Activated naive CD8-positive, alpha-beta T cell (primary cell): ENCODE measurements around the gene VSIG10L2.

Experiments
- H3K27ac Mint-ChIP-seq: one replicate; pipeline ENCODE4 v1.8.0; 2021; ENCODE audit warnings: mixed read lengths
- H3K27me3 Mint-ChIP-seq: one replicate; pipeline ENCODE4 v1.8.0; 2021; ENCODE audit warnings: mixed read lengths
- H3K36me3 Mint-ChIP-seq: one replicate; pipeline ENCODE4 v1.8.0; 2021; ENCODE audit warnings: mixed read lengths
- H3K4me1 Mint-ChIP-seq: one replicate; pipeline ENCODE4 v1.8.0; 2021; ENCODE audit warnings: low read depth, mixed read lengths
- H3K4me3 Mint-ChIP-seq: one replicate; pipeline ENCODE4 v1.8.0; 2021; ENCODE audit warnings: mild to moderate bottlenecking, mixed read lengths
- H3K9me3 Mint-ChIP-seq: one replicate; pipeline ENCODE4 v1.8.0; 2021; ENCODE audit warnings: low read depth, mixed read lengths

The VSIG10L2 gene

DNA sequence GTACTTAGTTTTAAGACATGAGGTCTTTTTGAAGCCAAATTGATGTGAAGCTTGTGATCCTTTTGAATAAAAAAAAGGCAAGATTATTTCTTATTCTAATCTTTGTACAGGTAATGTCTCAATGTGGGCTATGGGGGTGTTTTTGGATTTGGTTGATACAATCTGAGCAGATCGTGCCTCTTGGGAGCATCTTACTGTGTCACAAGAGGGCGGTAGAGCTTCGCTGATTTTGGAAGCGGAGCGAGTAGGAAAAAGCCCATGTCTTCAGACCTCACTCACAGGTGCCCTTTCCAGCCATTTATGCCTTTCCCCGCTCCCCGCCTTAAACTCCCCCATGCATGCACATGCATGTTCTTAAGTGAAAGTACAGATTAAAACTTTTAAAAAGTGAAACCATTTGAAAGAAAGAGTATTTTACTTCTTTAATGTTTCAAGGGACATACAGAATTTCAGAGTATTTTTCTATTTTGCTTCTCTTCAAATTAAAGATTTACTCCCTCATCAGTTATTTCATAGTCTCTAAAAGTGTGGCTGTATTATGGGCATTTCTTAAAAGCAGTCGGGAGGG lies 22.7 kb upstream of the VSIG10L2 start:
- Mint-ChIP-seq H3K4me1 (no peaks in the 10 kb centered on the region), H3K27ac (no peak overlapping the region), H3K4me3 (no peak overlapping the region), H3K9me3 (no peaks in the 10 kb centered on the region), H3K27me3 (peaks cover 10% of the 10 kb centered on the region), H3K36me3 (no peaks in the 10 kb centered on the region)

DNA sequence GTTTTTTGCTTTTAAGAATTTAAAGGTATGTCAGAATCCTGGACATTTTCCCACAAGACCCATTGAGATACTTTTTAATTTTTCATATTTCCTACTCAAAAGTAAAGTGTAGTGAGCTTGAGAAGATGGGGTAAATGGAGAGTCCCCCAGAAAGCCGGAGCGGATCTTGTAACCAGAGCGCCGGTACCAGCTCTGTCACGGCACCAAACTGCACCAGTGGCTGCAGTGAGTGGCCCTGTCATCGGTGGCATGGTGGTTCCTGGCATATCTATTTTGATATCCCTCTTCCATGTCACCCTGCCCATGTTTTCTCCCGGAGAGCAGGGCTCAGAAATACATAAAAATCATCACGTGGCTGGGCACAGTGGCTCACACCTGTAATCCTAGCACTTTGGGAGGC lies 22.2 kb upstream of the VSIG10L2 start:
- H3K4me1 Mint-ChIP-seq: no peaks in the 10 kb centered on the region
- no peaks in the 10 kb centered on the region for H3K9me3 Mint-ChIP-seq
- no peaks in the 10 kb centered on the region for H3K36me3 Mint-ChIP-seq
- no peak overlapping the region for H3K4me3 Mint-ChIP-seq
- H3K27ac Mint-ChIP-seq: no peak overlapping the region
- peaks cover 12% of the 10 kb centered on the region for H3K27me3 Mint-ChIP-seq

DNA sequence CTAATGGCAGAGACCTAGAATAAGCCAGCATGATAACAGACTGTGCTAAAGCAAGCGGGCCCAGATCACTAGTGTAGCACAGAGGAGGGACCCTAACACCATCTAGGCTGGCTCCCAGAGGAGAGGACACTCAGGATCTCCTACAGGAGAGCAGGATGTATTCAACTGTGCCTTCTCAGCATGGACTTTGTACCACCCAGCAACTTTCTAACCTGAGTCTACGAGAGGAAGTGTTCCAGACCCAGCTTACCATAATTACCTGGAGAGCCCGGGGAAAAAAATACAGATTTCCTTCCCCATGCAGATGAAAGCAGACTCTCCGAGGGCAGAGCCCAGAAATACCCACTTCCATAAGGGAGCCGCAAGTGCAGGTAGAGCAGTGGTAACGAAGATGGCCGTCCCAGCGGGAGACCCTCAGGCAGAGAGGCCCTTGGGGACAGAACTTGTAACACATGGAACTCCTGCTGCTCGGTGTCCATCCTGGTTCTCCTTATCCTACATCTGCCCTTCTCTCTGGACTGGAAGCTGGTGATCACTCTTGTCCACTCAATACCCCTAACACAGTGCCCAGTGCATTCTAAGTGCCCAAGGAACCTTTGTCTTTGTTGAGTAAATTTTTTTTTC lies 21.3 kb upstream of the VSIG10L2 start:
- Mint-ChIP-seq H3K4me3 (no peak overlapping the region), H3K4me1 (no peaks in the 10 kb centered on the region), H3K36me3 (no peaks in the 10 kb centered on the region), H3K27ac (no peak overlapping the region), H3K9me3 (no peaks in the 10 kb centered on the region), H3K27me3 (peaks cover 10% of the 10 kb centered on the region)

DNA sequence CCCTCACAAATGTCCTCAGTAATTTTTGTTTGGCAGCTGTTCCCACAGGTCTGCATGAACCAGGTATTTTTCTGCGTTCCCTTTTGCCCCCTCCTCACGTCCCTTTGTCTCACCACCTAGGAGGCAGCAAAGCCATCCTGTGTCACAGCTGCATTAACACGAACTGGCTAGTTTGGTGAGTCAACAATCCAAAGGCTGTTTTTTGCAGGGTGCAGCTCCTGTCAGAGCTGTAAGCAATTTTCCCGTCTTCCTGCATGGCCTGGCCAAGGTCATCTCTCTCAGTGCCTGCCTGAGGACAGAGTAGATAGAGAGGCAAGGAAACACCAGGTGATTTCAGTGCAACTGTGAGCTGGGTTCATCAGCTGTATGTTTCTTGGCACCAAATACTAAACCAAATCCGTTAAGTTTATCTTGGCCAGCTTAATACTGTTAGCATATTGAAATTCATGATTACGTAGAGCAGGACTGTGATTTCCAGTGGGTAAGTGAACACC lies 20.6 kb upstream of the VSIG10L2 start:
- H3K27me3 Mint-ChIP-seq: peaks cover 14% of the 10 kb centered on the region
- H3K36me3 Mint-ChIP-seq: no peaks in the 10 kb centered on the region
- H3K9me3 Mint-ChIP-seq: no peaks in the 10 kb centered on the region
- no peak overlapping the region for H3K4me3 Mint-ChIP-seq
- no peaks in the 10 kb centered on the region for H3K4me1 Mint-ChIP-seq
- no peak overlapping the region for H3K27ac Mint-ChIP-seq

DNA sequence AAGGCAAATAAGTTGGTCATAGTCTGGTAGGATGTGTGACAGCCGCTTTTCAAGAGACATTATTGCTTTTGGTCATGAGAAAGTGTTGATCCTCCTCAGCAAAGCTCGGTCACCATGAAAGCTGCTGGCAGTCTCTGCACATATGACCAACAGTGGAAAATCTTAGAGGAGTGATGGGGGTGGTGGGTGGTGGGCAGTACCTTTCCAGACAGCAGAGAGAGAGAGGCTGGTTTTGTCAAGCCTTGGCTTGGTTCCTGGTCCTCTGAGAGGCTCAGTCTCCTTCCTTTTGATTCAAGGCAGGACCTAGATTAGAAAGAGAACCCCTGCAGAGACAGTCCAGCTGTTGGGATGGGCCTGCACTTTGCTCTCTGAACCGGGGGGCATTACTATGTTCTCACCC lies 20.0 kb upstream of the VSIG10L2 start:
- H3K27ac Mint-ChIP-seq: no peak overlapping the region
- no peaks in the 10 kb centered on the region for H3K9me3 Mint-ChIP-seq
- no peaks in the 10 kb centered on the region for H3K36me3 Mint-ChIP-seq
- H3K4me3 Mint-ChIP-seq: no peak overlapping the region
- no peaks in the 10 kb centered on the region for H3K4me1 Mint-ChIP-seq
- H3K27me3 Mint-ChIP-seq: peaks cover 12% of the 10 kb centered on the region

DNA sequence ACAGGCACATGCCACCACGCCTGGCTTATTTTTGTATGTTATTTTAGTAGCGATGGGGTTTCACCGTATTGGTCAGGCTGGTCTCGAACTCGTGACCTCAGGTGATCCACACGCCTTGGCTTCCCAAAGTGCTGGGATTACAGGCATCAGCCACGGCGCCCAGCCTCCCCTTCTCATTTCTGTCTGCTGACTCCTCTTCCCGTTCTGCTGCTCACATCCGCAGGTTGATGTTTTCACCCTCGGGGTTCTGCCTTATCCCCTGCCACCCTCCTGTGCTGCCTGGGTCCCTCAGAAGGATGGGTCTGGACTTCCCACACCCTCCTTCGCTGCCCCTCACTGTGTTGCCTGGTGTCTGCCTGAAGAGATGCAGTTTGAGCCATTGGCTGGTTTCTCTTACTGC lies 19.2 kb upstream of the VSIG10L2 start:
- no peak overlapping the region for H3K4me3 Mint-ChIP-seq
- H3K27ac Mint-ChIP-seq: no peak overlapping the region
- no peaks in the 10 kb centered on the region for H3K9me3 Mint-ChIP-seq
- H3K27me3 Mint-ChIP-seq: peaks cover 12% of the 10 kb centered on the region
- H3K36me3 Mint-ChIP-seq: no peaks in the 10 kb centered on the region
- H3K4me1 Mint-ChIP-seq: no peaks in the 10 kb centered on the region

DNA sequence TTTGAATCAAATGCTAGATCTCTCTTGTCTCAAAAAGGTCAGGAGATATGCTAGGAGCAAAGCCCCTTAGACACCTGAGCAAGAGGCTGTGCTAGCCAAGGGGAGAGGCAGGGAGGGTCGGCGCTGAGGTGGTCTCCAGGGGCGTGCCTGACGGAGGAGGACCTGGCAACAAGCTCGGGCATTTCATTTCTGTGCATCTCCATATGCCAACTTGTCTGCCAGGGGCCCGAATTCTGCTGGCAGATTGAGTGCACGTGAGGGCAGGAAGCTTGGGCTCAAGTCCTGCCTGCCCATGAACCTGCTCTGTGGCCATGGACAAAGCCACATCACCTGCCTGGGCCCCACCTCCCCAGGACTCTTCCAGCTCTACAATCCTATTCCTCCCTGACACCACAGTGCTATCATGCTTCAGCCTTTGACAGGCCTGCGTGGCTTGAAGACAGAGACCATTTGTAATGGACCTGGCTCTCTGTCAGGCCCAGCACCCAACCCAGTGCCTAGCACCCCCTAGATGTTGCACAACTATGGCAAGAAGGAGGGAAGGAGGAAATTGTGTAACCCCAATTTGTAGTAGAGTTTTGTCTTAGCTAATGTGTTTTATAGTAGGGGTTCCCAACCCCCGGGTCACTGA lies 16.3 kb upstream of the VSIG10L2 start:
- Mint-ChIP-seq H3K4me3 (no peak overlapping the region), H3K36me3 (no peaks in the 10 kb centered on the region)

DNA sequence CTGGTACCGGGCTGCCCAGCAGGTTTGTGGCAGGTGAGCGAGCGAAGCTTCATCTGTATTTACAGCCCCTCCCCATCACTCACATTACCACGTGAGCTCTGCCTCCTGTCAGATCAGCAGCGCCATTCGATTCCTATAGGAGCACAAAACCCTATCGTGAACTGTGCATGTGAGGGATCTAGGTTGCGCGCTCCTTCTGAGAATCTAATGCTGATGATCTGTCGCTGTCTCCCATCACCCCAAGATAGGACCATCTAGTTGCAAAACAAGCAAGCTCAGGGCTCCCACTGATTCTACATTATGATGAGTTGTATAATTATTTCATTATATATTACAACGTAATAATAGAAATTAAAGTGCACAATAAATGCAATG lies 15.8 kb upstream of the VSIG10L2 start:
- no peak overlapping the region for H3K27ac Mint-ChIP-seq
- peaks cover 14% of the 10 kb centered on the region for H3K27me3 Mint-ChIP-seq
- H3K9me3 Mint-ChIP-seq: no peaks in the 10 kb centered on the region
- peaks cover 6% of the 10 kb centered on the region for H3K4me1 Mint-ChIP-seq
- no peak overlapping the region for H3K4me3 Mint-ChIP-seq
- H3K36me3 Mint-ChIP-seq: no peaks in the 10 kb centered on the region

More for the DNA sequence above, 16.3 kb upstream of the VSIG10L2 start:
- peaks cover 14% of the 10 kb centered on the region for H3K27me3 Mint-ChIP-seq
- H3K4me1 Mint-ChIP-seq: peaks cover 6% of the 10 kb centered on the region
- H3K27ac Mint-ChIP-seq: no peak overlapping the region
- H3K9me3 Mint-ChIP-seq: no peaks in the 10 kb centered on the region

DNA sequence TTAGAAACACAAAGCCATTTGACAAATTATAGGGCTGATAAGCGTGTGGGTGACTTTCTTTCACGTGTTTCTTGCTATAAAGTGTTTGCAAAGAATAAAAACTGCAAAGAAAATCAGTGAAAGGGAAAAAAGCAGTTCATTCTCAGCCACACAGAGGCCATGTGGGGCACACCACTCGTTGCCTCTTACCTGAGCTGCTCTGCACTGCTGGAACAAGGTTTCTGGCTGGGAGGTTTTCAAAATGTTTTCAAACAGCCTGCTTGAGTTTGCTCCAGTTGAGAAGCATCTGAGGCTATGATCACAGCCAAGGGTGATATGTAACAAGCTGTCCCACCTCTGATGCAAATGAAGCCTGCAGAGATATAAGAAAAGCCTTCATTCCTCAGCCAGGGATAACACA lies 14.7 kb upstream of the VSIG10L2 start:
- Mint-ChIP-seq H3K27ac (no peak overlapping the region), H3K4me3 (no peak overlapping the region), H3K27me3 (peaks cover 12% of the 10 kb centered on the region), H3K9me3 (no peaks in the 10 kb centered on the region), H3K4me1 (peaks cover 6% of the 10 kb centered on the region), H3K36me3 (no peaks in the 10 kb centered on the region)

DNA sequence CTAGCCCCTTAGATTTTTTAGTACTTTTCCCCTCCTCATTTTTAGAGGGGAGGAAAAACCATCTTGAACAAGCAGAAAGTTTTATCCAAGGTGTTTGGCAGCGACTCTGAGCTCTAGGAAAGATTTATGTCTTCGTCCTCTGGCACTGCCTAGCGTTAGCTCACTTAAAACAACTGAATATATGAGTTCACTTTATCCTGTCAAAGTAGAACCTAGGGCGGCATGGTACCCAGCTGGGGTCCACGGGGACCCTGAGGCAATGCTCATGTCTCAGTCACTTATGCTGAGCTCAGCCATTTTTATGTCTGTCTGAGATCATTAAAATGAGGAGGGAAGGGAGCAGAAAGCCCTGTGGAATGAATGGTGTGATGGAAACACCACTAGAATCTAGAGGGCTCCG lies 14.2 kb upstream of the VSIG10L2 start:
- H3K4me3 Mint-ChIP-seq: no peak overlapping the region
- peaks cover 6% of the 10 kb centered on the region for H3K4me1 Mint-ChIP-seq
- H3K27me3 Mint-ChIP-seq: peaks cover 10% of the 10 kb centered on the region
- H3K9me3 Mint-ChIP-seq: no peaks in the 10 kb centered on the region
- no peaks in the 10 kb centered on the region for H3K36me3 Mint-ChIP-seq
- H3K27ac Mint-ChIP-seq: no peak overlapping the region

DNA sequence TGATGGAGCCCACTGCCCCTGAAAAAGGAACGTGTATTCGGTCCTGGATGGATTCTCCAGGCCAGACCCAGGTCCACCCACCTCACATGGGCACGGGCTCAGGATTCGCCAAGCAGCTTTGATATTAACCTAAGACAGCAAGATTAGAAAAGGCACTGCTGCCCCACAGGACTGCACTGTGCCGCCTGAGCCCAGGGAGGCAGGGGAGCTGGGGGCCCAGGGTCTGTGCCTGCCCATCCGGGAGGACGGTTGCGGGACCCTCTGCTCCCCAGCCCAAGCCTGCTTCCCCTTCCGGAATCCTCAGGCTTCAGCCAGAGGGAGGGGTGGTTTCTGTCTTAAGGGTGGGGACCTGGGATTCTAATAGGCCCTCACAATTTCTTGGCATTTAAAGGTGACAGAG lies 13.5 kb upstream of the VSIG10L2 start:
- Mint-ChIP-seq H3K27ac (no peak overlapping the region), H3K9me3 (no peaks in the 10 kb centered on the region), H3K4me3 (no peak overlapping the region), H3K27me3 (peaks cover 10% of the 10 kb centered on the region), H3K4me1 (peaks cover 6% of the 10 kb centered on the region), H3K36me3 (no peaks in the 10 kb centered on the region)

DNA sequence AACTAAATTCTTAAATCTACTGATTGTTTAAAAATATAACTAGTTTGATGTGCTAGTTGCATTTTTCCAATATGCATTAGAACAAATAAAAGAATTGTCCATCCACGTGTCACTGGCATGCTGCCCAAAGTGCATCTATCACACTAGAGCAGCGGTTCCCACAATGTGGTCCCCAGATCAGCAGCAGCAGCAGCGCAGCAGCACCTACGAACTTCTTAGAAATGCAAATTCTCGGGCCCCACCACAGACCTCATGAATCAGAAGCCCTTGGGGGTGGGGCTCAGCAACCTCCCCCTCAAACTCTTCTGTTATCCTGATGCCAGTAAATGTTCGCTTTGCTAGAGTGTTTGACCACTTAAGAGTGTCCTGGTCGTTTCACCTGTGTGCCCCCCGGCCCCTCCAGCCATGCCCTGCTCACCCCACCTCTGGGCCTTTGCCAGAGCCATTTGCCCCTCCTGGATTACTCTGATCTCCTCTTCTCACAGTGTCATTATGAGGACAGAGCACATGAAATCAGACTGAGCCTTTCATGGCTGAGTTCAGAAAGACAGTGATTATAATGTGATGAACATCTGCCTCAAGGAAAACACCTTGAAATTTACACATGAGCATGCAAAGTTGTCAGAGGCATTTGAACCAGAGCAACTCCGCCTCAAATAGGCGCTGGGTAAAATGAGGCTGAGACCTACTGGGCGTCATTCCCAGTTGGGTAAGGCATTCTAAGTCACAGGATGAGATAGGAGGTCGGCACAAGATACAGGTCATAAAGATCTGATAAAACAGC lies 12.6 kb upstream of the VSIG10L2 start:
- Mint-ChIP-seq H3K4me3 (no peak overlapping the region), H3K9me3 (no peaks in the 10 kb centered on the region), H3K4me1 (peaks cover 7% of the 10 kb centered on the region), H3K36me3 (no peaks in the 10 kb centered on the region), H3K27me3 (peaks cover 10% of the 10 kb centered on the region), H3K27ac (no peak overlapping the region)

DNA sequence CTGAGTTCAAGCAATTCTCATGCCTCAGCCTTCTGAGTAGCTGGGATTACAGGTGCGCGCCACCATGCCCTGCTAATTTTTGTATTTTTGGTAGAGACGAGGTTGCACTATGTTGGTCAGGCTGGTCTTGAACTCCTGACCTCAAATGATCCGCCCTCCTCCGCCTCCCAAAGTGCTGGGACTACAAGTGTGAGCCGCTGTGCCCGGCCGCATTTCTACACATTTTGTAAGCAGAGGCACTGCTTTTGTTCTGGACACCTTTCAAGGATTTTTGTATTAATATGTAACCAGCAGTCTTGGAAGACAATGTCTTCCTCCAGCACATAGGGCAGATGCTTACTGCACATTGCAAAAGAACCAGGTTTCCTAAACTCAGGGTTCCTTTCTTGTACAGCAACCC lies 11.4 kb upstream of the VSIG10L2 start:
- no peak overlapping the region for H3K27ac Mint-ChIP-seq
- H3K4me3 Mint-ChIP-seq: no peak overlapping the region
- no peaks in the 10 kb centered on the region for H3K9me3 Mint-ChIP-seq
- peaks cover 13% of the 10 kb centered on the region for H3K4me1 Mint-ChIP-seq
- no peaks in the 10 kb centered on the region for H3K36me3 Mint-ChIP-seq
- peaks cover 7% of the 10 kb centered on the region for H3K27me3 Mint-ChIP-seq

DNA sequence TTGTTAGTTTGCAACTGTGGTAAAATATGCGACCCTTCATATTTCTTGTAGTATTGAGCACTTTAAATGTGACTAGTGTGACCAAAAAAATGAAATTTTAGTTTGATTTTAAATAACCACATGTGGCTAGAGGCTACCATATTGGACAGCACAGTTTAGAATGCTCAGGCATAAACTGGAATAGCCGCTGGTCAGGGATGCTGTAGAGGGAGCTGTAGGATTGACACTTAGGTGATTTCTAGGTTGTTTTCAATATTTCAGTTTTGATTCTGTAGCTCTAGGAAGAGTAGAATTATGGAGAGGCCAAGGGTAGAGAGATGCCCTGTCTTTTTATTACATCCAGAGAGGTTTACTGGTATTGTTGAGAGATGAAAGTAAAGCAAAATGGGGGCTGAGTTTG lies 10.8 kb upstream of the VSIG10L2 start:
- no peaks in the 10 kb centered on the region for H3K9me3 Mint-ChIP-seq
- H3K36me3 Mint-ChIP-seq: no peaks in the 10 kb centered on the region
- peaks cover 13% of the 10 kb centered on the region for H3K4me1 Mint-ChIP-seq
- H3K4me3 Mint-ChIP-seq: no peak overlapping the region
- H3K27me3 Mint-ChIP-seq: peaks cover 3% of the 10 kb centered on the region
- H3K27ac Mint-ChIP-seq: no peak overlapping the region

DNA sequence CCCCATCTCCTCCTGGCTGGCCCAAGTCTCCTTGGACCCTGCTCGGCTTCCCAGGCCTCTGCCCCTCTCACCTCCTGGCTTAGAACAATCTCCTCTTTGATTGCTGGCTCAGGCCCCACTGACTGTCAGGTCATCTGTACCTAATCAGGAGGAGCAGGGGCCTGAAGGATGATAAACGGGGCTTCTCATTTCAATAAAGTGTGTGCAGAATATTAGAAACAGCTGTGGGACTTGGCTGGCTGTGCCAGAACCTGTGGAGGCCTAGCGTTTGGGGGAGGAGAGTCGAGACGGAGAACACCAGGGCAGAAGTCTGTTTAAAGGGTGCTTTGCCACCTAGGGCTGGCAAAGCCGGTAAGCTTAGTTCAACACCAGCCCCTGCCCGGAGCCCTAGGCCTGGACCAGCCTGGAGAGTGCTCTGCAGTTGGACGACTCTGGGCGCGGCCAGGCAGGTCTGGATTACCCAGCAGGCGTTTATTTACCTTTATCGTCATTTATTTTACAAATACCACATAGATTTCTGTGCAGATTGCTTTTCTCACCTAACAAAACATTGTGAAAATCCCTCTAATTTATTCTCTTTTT lies 10.1 kb upstream of the VSIG10L2 start:
- Mint-ChIP-seq H3K27me3 (peaks cover 3% of the 10 kb centered on the region), H3K36me3 (no peaks in the 10 kb centered on the region), H3K9me3 (no peaks in the 10 kb centered on the region), H3K4me1 (peaks cover 13% of the 10 kb centered on the region), H3K27ac (no peak overlapping the region), H3K4me3 (no peak overlapping the region)
